ENCODE results near the gene IGSF9B. TPM values are rescaled to one million over a fixed set of nuclear protein-coding genes. Genes with fewer than 3 reads are reported as not detected.

Gene IGSF9B
- total RNA-seq, 2 experiments from 2014 or later = 24.6 to 30.3 TPM

- H3K4me1 Mint-ChIP-seq (ENCODE audit: low read depth) = peaks cover 3% of the 10 kb centered on the region
- no peaks in the 10 kb centered on the region for H3K9me3 Mint-ChIP-seq
- H3K4me3 Mint-ChIP-seq = no peak overlapping the region
- ChIA-PET POLR2A (no interaction called here), CTCF (no interaction called here)
- H3K27me3 Mint-ChIP-seq = peaks cover 3% of the 10 kb centered on the region
- no peak for DNase-seq
- no peak overlapping the region for H3K27ac Mint-ChIP-seq
- intact Hi-C loops (cut with micrococcal nuclease) = no loop called here
- H3K36me3 Mint-ChIP-seq = no peaks in the 10 kb centered on the region
Observed at GRCh38 chr11:133995066-133995465, 38.3 kb upstream of the IGSF9B start.

- ChIA-PET POLR2A (no interaction called here), CTCF (no interaction called here)
- Mint-ChIP-seq H3K27me3 (peaks cover 3% of the 10 kb centered on the region), H3K27ac (no peak overlapping the region), H3K4me1 (ENCODE audit: low read depth) (peaks cover 3% of the 10 kb centered on the region), H3K9me3 (no peaks in the 10 kb centered on the region), H3K4me3 (no peak overlapping the region), H3K36me3 (no peaks in the 10 kb centered on the region)
- intact Hi-C loops (cut with micrococcal nuclease) = no loop called here
- DNase-seq = no peak
Observed at GRCh38 chr11:133993921-133994320, 37.2 kb upstream of the IGSF9B start.

DNA sequence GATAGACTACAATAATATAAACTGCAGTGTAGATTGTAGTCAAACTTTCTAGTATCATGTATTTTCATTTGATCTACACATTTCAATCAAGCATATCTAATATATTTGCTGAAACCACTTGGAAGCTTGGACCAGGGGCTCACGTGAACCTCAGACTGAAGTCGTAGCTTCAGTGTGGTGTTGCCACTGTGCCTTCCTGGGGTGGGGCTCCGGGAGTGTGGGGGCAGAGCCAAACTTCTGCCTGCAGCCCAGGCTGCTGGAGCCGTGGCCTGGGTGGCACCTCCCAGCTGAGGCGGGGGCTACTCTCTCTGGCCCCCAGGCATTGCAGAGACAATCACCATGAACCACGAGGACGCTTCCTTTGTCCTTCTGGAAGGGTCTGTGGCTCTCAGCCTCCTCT lies 36.3 kb upstream of the IGSF9B start:
- ChIA-PET CTCF (no interaction called here), POLR2A (no interaction called here)
- Mint-ChIP-seq H3K4me1 (ENCODE audit: low read depth) (peaks cover 3% of the 10 kb centered on the region), H3K36me3 (no peaks in the 10 kb centered on the region), H3K27ac (no peak overlapping the region), H3K4me3 (no peak overlapping the region), H3K27me3 (peaks cover 3% of the 10 kb centered on the region), H3K9me3 (no peaks in the 10 kb centered on the region)
- DNase-seq = no peak
- intact Hi-C loops (cut with micrococcal nuclease) = no loop called here

DNA sequence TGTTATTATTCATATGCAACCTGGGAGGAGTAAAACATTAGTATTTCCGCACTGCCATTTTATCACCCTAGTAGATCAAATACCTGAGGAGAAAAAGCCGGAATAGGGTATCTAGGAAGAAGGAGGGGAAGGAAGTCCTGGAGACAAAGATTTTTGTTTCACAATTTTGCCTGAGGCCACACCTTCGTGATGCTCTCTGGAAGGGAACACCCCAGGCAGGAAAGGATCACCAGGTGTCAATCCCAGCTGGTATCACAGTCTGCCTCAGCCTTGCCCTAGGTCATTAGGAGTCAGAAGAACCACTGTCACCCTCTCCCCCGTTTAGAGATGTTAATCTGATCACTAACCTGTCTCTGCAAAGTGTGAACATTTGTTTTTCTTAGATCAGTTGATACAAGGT lies 35.4 kb upstream of the IGSF9B start:
- no peak for DNase-seq
- peaks cover 3% of the 10 kb centered on the region for H3K4me1 Mint-ChIP-seq (ENCODE audit: low read depth)
- POLR2A ChIA-PET = no interaction called here
- H3K27me3 Mint-ChIP-seq = no peaks in the 10 kb centered on the region
- intact Hi-C loops (cut with micrococcal nuclease) = no loop called here
- no peak overlapping the region for H3K4me3 Mint-ChIP-seq
- H3K27ac Mint-ChIP-seq = no peak overlapping the region
- CTCF ChIA-PET = no interaction called here
- H3K36me3 Mint-ChIP-seq = no peaks in the 10 kb centered on the region
- no peaks in the 10 kb centered on the region for H3K9me3 Mint-ChIP-seq

DNA sequence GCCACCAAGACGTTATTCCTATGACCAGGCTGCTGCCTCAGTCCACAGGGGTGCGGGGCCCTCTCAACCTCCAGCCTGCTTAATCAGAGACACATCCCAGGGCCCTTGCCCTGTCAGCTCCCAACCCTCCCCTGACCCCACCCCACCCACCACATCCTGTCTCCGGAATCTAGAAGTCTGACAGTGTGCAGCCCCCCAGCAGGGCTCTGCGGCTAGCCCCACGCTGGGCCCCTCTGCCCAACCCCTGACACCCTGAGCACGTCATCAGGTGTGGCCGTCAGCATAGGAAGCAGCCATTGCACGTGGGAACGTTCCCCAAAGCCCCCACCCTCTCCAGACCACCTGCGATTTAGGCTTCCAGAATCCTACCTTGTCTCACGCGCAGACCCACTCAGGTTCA lies 34.3 kb upstream of the IGSF9B start:
- Mint-ChIP-seq H3K4me3 (no peak overlapping the region), H3K27me3 (no peaks in the 10 kb centered on the region), H3K4me1 (ENCODE audit: low read depth) (peaks cover 3% of the 10 kb centered on the region), H3K27ac (no peak overlapping the region), H3K36me3 (no peaks in the 10 kb centered on the region), H3K9me3 (no peaks in the 10 kb centered on the region)
- ChIA-PET POLR2A (no interaction called here), CTCF (no interaction called here)
- intact Hi-C loops (cut with micrococcal nuclease) = no loop called here
- no peak for DNase-seq

GRCh38 chr11:133990501-133990900 lies 33.7 kb upstream of the IGSF9B start:
- Mint-ChIP-seq H3K4me1 (ENCODE audit: low read depth) (peaks cover 3% of the 10 kb centered on the region), H3K4me3 (no peak overlapping the region), H3K9me3 (no peaks in the 10 kb centered on the region), H3K27ac (no peak overlapping the region), H3K36me3 (no peaks in the 10 kb centered on the region), H3K27me3 (no peaks in the 10 kb centered on the region)
- intact Hi-C loops (cut with micrococcal nuclease) = no loop called here
- no peak for DNase-seq
- CTCF ChIA-PET = no interaction called here
- POLR2A ChIA-PET = no interaction called here

DNA sequence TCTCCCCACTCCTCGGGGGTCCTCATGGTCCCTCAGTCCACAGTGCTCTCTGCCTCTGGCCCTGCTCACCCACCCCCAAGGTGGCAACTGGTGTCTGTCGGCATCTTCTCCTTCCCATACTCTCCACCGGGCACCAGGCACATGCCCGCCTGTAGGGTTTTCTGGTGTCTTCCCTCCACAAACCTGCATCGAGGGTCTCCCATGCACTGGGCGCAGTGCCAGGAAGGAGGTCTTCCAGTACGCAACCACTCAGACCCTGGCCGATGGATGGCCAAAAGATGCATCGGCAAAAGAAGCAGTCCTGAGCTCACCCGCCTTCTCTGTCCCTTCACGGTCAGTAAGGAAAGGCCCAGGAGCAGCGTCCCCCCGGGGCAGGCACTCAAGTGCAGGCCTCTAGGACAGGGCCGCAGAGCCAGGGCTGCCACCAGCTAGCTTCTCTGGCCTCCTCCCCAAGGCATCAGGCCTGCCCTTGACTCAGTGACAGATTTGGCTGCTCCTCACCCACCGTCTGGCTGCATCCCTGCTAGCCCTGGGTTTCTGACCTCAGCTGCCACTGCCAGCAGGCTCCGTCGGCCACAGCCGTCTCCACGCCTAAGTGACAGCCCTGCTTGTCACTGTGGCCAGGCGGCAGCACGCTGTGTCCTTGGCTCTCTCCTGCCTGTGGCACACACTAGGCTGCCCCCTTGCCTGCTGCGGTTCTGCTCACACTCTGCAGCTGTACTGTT lies 32.1 kb upstream of the IGSF9B start:
- DNase-seq = no peak
- Mint-ChIP-seq H3K9me3 (no peaks in the 10 kb centered on the region), H3K27me3 (no peaks in the 10 kb centered on the region), H3K4me1 (ENCODE audit: low read depth) (peaks cover 3% of the 10 kb centered on the region), H3K36me3 (no peaks in the 10 kb centered on the region), H3K27ac (no peak overlapping the region), H3K4me3 (no peak overlapping the region)
- CTCF ChIA-PET = no interaction called here
- intact Hi-C loops (cut with micrococcal nuclease) = no loop called here
- POLR2A ChIA-PET = no interaction called here

DNA sequence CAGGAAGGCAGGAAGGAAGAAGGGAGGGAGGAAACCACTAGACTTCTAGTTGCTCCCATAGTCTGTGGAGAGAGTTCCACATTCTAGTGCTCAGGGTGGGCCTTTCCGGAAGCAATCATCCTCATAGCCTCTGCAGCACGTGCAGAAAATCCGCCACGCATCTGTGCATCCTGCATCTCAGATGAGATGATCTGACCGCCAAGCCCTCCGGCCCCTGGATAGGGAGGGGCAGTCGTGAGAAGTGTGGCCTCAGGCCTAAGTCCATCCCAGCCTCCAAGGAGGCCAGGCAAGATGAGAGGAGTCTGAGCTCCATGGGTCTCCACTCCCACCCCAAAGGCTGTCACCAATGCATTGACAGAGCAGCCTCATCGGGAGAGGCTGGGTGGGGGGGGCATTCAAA lies 30.4 kb upstream of the IGSF9B start:
- no peak overlapping the region for H3K4me3 Mint-ChIP-seq
- H3K27ac Mint-ChIP-seq = no peak overlapping the region
- POLR2A ChIA-PET = interaction anchor here (0.7 kb wide), 1 partner anchor 11 kb away, joined by 4 read pairs; no protein-coding TSS in a partner anchor
- no peaks in the 10 kb centered on the region for H3K27me3 Mint-ChIP-seq
- CTCF ChIA-PET = no interaction called here
- DNase-seq = no peak
- intact Hi-C loops (cut with micrococcal nuclease) = no loop called here
- H3K36me3 Mint-ChIP-seq = no peaks in the 10 kb centered on the region
- H3K4me1 Mint-ChIP-seq (ENCODE audit: low read depth) = peaks cover 3% of the 10 kb centered on the region
- no peaks in the 10 kb centered on the region for H3K9me3 Mint-ChIP-seq

- intact Hi-C loops (cut with micrococcal nuclease) = no loop called here
- no peaks in the 10 kb centered on the region for H3K4me1 Mint-ChIP-seq (ENCODE audit: low read depth)
- no peak overlapping the region for H3K4me3 Mint-ChIP-seq
- ChIA-PET CTCF (no interaction called here), POLR2A (no interaction called here)
- no peaks in the 10 kb centered on the region for H3K36me3 Mint-ChIP-seq
- H3K27ac Mint-ChIP-seq = no peak overlapping the region
- no peak for DNase-seq
- H3K27me3 Mint-ChIP-seq = no peaks in the 10 kb centered on the region
- no peaks in the 10 kb centered on the region for H3K9me3 Mint-ChIP-seq
Observed at GRCh38 chr11:133985981-133986944, 29.5 kb upstream of the IGSF9B start.

DNA sequence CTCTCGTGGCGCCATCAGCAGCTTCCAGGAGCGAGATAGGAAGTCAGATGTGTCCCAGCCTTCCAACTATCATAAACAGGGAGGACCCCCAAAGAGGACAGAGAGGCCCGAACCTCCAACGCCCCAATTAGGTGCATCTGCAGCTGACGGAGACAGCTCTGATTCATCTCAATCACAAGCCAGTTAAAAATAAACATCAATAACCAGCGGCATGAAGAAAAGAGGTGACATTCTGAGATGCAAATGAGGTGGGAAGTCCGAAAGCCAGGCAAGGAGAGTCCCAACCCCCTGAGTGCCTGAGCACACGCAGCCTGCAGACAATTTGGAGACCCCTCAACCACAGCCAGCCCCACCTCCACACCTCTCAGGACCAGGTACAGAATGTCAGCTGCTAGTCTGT lies 28.1 kb upstream of the IGSF9B start:
- Mint-ChIP-seq H3K27me3 (no peaks in the 10 kb centered on the region), H3K9me3 (no peaks in the 10 kb centered on the region), H3K27ac (no peak overlapping the region), H3K4me1 (ENCODE audit: low read depth) (no peaks in the 10 kb centered on the region), H3K4me3 (no peak overlapping the region), H3K36me3 (no peaks in the 10 kb centered on the region)
- POLR2A ChIA-PET = no interaction called here
- DNase-seq = no peak
- CTCF ChIA-PET = no interaction called here
- intact Hi-C loops (cut with micrococcal nuclease) = no loop called here

GRCh38 chr11:133983660-133984316 lies 27.0 kb upstream of the IGSF9B start:
- Mint-ChIP-seq H3K27ac (no peak overlapping the region), H3K27me3 (no peaks in the 10 kb centered on the region), H3K4me1 (ENCODE audit: low read depth) (no peaks in the 10 kb centered on the region), H3K4me3 (no peak overlapping the region), H3K9me3 (no peaks in the 10 kb centered on the region), H3K36me3 (no peaks in the 10 kb centered on the region)
- intact Hi-C loops (cut with micrococcal nuclease) = no loop called here
- ChIA-PET CTCF (no interaction called here), POLR2A (no interaction called here)
- no peak for DNase-seq

- Mint-ChIP-seq H3K4me1 (ENCODE audit: low read depth) (no peaks in the 10 kb centered on the region), H3K27me3 (no peaks in the 10 kb centered on the region), H3K4me3 (no peak overlapping the region), H3K27ac (no peak overlapping the region), H3K36me3 (no peaks in the 10 kb centered on the region), H3K9me3 (no peaks in the 10 kb centered on the region)
- no peak for DNase-seq
- ChIA-PET CTCF (no interaction called here), POLR2A (no interaction called here)
- intact Hi-C loops (cut with micrococcal nuclease) = no loop called here
Observed at GRCh38 chr11:133982876-133983275, 26.1 kb upstream of the IGSF9B start.

Measured in activated CD4-positive, alpha-beta memory T cell treated with anti-CD3 and anti-CD28 coated beads for 36 hours (primary cell).